Ramos (cell line): Measurements from ENCODE around the gene CYP4A11.
"Not testable (repeated sequence)": the region's sequence is repeated elsewhere in the genome, so short reads cannot be mapped to it uniquely, and the experiment has no call there.

ENCODE experiments used
- in situ Hi-C: fragments of 300-500 bp; cut with MboI; formaldehyde crosslinking; loops from one replicate; pipeline ENCODE4 v1.14.3; 2022; ENCODE audit warnings: low sequenced_read_pairs; ENCODE audit not compliant: unreplicated experiment

The CYP4A11 gene

GRCh38 chr1:46931151-46931550 is 10.1 kb downstream of the CYP4A11 start:
- in situ Hi-C loops, result no loop called here

DNA sequence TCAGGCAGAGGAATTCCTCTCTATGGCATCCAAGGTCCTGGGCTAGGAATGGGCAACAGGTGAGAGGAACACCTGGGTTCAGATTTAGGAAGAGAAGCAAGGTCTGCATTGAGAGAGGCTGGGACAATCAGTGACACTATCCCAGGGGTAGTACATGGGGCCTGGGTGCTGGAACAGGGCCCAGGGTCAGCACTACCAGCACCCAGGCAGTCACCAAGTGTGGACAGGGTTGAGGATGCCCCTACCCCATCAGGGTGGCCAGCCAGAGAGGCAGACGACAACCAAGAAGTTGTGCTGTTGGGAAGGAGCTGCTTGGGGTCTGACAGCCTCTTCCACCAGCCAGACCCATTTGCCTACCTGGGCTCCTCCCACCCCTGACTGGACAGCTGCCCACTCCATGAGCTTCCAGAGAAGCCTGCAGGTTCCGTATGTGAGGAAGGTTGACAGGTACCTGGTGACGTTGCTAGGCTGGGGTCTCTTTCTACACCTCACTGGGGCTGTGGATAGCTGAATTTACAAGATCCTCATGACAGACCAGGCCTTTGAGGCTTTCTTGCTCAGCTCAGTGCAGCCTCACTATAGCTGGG is 13.9 kb downstream of the CYP4A11 start:
- in situ Hi-C loops, result no loop called here

GRCh38 chr1:46910790-46911189 is 30.5 kb downstream of the CYP4A11 start:
- in situ Hi-C loops, result no loop called here

- in situ Hi-C loops, result no loop called here
Observed at GRCh38 chr1:46903481-46903880, 37.8 kb downstream of the CYP4A11 start.

GRCh38 chr1:46900401-46900800 is 40.9 kb downstream of the CYP4A11 start:
- in situ Hi-C loops, result no loop called here

GRCh38 chr1:46881656-46882055 is 59.6 kb downstream of the CYP4A11 start:
- in situ Hi-C loops, result not testable (repeated sequence)
